Measurements from ENCODE around the gene PHKA1.

GRCh38 chrX:72676465-72676864 lies 37.6 kb downstream of the PHKA1 start:
- no peak for TF ChIP-seq CTCF (conservative IDR thresholded peaks at IDR 0.05; ENCODE audit: low read depth in 2 of 2)
- no peak for TF ChIP-seq REST (IDR thresholded peaks at IDR 0.05; ENCODE audit: unreplicated experiment)
- TF ChIP-seq EZH2 (IDR thresholded peaks at IDR 0.05; ENCODE audit: low read depth, unreplicated experiment), result no peak
- no peak for TF ChIP-seq ZNF331 (CRISPR knock-in tag; IDR thresholded peaks at IDR 0.05; ENCODE audit: low read depth)
- no peak for TF ChIP-seq JUNB (IDR thresholded peaks at IDR 0.05; ENCODE audit: unreplicated experiment)
- no peak for TF ChIP-seq POLR2AphosphoS5 (IDR thresholded peaks at IDR 0.05; ENCODE audit: low read depth)
- TF ChIP-seq EZH2phosphoT487 (IDR thresholded peaks at IDR 0.05; ENCODE audit: unreplicated experiment), result no peak

Data from GM23338 (cell line).